ENCODE measurements around the gene ALPK3.

ALPK3 gene

DNA sequence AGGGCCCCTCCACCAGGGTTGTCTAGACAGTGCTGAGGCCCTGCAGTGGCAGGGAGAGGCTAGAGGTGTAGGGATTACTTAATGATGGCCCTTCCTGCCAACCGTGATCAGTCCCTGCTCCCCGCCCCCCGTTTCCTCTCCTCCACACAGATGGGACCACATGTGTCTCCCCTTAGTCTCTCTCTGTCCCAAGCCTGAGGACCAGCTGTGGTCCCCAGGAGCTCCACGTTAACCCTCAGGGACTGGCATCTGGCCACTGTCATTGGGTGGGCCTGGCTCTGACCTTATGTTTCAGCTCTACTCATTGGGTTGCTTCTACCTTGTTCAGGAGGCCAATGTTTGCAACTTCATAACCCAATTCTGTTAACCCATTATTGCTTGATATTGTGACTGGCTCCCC is 6.0 kb upstream of the ALPK3 start:
- H3K9me3 Mint-ChIP-seq = no peaks in the 10 kb centered on the region
- DNase-seq = no peak
- CTCF ChIA-PET = interaction anchor here (0.9 kb wide), 1 partner anchor 26 kb away, joined by 3 read pairs; no protein-coding TSS in a partner anchor
- H3K36me3 Mint-ChIP-seq = peaks cover 7% of the 10 kb centered on the region
- peaks cover 11% of the 10 kb centered on the region for H3K27me3 Mint-ChIP-seq
- peak overlapping the region; percentile 43 for H3K27ac Mint-ChIP-seq
- H3K4me3 Mint-ChIP-seq = no peak overlapping the region
- no peaks in the 10 kb centered on the region for H3K4me1 Mint-ChIP-seq

DNA sequence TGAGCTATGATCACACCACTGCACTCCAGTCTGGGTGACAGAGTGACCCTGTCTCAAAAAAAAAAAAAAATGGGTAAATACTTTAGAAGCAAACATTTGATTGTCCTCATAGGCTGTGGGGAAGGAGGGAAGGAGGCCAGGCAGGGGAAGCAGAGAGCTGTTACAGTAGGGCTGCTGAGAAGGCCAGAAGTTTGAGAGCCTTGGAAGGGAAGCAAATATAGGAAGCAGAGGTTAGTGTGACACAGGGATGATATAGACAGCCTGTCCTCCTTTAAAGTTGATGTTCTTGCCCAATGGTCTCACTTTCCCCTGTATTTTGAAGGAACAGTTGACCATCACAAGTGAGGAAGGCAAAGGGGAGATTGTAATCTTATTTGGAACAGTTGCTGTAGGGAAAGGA is 5.3 kb upstream of the ALPK3 start:
- peaks cover 7% of the 10 kb centered on the region for H3K36me3 Mint-ChIP-seq
- peaks cover 3% of the 10 kb centered on the region for H3K4me1 Mint-ChIP-seq
- CTCF ChIA-PET = no interaction called here
- no peak overlapping the region for H3K27ac Mint-ChIP-seq
- H3K9me3 Mint-ChIP-seq = no peaks in the 10 kb centered on the region
- H3K4me3 Mint-ChIP-seq = no peak overlapping the region
- no peak for DNase-seq
- peaks cover 17% of the 10 kb centered on the region for H3K27me3 Mint-ChIP-seq

DNA sequence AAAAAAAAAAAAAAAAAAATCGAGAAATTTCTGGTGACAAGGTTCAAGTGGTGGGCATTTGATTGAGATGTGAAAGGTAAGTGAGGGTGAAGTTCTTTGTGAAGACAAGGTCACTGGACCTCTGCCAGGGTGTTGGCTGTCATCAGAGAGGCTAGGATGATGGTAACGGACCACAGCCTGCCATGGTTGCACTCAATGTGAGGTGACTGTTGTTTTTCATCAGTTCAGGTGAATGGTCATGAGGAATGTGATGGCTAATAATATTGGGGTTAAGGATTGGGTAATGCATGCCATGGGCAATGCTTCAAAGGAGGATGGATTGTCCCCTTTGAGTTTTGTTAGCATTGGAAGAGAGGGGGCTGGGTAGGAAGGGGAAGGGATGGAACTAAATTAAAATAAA is 4.3 kb upstream of the ALPK3 start:
- peaks cover 5% of the 10 kb centered on the region for H3K4me1 Mint-ChIP-seq
- H3K27me3 Mint-ChIP-seq = peaks cover 22% of the 10 kb centered on the region
- no peaks in the 10 kb centered on the region for H3K9me3 Mint-ChIP-seq
- CTCF ChIA-PET = interaction anchor here (0.7 kb wide), 1 partner anchor 12 kb away, joined by 3 read pairs; no protein-coding TSS in a partner anchor
- H3K4me3 Mint-ChIP-seq = no peak overlapping the region
- DNase-seq = no peak
- H3K36me3 Mint-ChIP-seq = peaks cover 4% of the 10 kb centered on the region
- H3K27ac Mint-ChIP-seq = no peak overlapping the region

DNA sequence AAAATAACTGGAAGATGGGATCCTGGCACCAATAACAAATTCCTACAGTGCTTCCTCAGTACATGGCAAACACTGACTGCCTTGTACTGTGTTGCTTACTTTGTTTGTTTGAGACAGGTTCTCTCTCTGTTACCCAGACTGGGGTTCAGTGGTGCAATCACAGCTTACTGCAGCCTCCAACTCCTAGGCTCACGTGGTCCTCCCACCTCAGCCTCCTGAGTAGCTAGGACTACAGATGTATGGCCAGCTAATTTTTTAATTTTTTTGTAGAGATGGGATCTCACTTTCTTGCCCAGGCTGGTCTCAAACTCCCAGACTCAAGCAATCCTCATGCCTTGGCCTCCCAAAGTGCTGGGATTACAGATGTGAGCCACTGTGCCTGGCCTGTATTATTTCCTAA is 3.7 kb upstream of the ALPK3 start:
- no peak overlapping the region for H3K4me3 Mint-ChIP-seq
- peaks cover 11% of the 10 kb centered on the region for H3K4me1 Mint-ChIP-seq
- no peaks in the 10 kb centered on the region for H3K9me3 Mint-ChIP-seq
- peaks cover 28% of the 10 kb centered on the region for H3K27me3 Mint-ChIP-seq
- peaks cover 4% of the 10 kb centered on the region for H3K36me3 Mint-ChIP-seq
- no peak overlapping the region for H3K27ac Mint-ChIP-seq
- no peak for DNase-seq
- CTCF ChIA-PET = no interaction called here

DNA sequence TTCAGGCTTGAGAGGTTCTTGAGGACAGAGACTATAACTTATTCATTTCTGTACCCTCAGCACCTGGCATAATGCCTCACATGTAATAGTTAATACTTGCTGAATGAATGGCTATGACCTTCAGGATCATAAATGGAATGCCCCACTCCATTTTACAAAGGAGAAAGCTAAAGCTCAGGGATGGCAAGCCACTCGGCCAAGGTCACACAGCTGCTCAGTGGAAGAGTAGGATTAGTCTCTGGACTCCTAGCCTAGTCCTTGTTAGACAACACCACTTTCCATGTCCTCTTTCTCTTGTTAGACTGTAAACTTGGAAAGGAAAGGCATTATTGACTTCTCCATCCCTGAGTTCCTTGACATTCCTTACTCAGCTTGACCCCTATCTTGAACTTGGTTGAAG is 3.2 kb upstream of the ALPK3 start:
- Mint-ChIP-seq H3K36me3 (no peaks in the 10 kb centered on the region), H3K4me1 (peaks cover 12% of the 10 kb centered on the region), H3K27ac (peak overlapping the region; percentile 4), H3K27me3 (peaks cover 31% of the 10 kb centered on the region), H3K4me3 (no peak overlapping the region), H3K9me3 (no peaks in the 10 kb centered on the region)
- no peak for DNase-seq
- CTCF ChIA-PET = no interaction called here

DNA sequence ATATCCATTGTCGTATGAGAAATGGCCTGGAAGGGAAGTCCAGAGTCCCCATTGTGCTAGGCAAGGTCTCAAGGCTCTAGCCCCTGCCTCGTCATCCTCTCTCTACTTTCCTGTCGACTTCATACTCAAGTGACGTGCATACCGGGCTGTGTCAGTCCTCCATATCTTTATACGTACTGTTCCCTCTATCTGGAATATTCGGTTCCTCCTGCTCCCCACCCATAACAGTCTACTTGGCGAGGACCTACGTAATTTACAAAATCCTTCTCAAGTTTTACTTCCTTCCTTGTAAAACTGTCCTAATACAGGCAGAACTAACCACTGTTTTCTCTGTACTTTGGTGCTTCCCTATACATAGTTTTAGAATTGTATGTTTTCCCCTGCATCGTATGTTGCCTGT is 2.2 kb upstream of the ALPK3 start:
- DNase-seq = no peak
- H3K27ac Mint-ChIP-seq = no peak overlapping the region
- no peaks in the 10 kb centered on the region for H3K9me3 Mint-ChIP-seq
- no peaks in the 10 kb centered on the region for H3K36me3 Mint-ChIP-seq
- CTCF ChIA-PET = no interaction called here
- peaks cover 12% of the 10 kb centered on the region for H3K4me1 Mint-ChIP-seq
- peaks cover 39% of the 10 kb centered on the region for H3K27me3 Mint-ChIP-seq
- H3K4me3 Mint-ChIP-seq = no peak overlapping the region

DNA sequence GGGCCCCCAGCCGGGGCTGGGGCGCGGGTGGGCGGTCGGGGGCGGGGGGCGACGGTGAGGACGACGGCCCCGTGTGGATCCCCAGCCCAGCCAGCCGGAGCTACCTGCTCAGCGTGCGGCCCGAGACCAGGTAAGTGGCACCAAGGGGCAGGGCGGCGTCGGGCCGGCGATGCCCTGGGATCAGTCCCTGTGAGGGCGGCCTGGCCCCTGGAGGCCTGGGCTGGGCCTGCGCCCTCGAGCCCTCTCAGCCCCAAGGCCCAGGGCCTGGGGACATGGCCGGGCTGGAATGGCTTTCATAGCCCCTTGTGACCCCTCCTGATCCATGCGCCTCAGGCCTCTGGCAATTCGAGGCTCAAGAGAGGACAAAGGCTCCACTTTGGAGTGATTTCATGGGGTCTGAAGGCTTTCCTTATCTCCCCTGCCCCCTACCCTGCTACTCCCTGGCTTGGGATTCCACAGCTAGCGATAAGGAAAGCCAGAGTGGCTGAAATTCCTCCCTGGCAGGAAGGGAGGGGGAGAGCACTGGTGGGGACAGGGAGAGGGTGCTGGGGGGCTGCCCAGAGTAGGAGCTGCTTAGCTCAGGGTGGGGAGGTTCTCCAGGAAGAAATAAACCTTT is 418 bp downstream of the ALPK3 start:
- Mint-ChIP-seq H3K4me1 (peaks cover 12% of the 10 kb centered on the region), H3K27ac (no peak overlapping the region), H3K9me3 (no peaks in the 10 kb centered on the region), H3K36me3 (no peaks in the 10 kb centered on the region), H3K4me3 (no peak overlapping the region), H3K27me3 (peaks cover 44% of the 10 kb centered on the region)
- CTCF ChIA-PET = interaction anchor here (1.5 kb wide), 1 partner anchor 219 kb away, joined by 4 read pairs; no protein-coding TSS in a partner anchor
- DNase-seq = no peak

DNA sequence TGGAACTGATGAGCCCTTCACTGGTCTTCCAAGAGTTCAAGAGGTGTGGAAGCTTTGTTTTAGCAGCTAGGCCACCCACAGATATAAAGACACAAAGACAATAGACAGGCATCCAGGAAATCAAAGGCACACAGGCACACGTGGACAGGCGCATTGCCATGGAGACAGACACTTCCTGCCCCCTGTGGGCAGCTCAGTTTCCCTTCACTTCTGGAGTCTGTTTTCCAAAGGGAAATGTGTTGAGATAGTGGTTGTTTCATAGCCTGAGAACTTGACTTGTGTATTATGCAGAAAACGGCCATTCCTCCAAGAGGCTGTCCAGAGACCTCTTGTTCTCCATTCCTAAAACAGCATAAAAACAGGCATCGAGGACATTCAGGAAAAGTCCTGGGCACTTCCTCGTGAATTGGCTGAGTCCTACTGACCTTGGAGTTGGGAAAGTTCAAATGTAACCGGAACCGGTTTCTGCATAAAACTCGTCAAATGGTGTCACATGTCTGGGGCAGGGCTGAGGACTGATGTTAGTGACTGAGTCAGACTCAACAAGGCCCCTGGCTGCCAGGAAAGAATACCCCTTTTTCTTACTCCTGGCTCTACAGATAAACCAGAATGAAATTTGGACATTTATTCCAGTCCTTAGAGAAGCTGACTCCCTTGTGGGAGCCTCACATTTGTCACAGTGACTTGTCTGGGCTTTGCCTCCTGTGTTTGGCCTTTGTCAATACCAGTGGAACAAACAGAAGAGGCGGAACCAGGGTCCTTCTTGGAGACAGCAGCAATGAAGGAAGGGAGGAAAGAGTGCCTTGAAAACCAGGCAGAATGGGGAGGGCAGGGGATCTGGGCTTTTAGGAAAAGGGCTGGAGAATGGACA is 1.3 kb downstream of the ALPK3 start:
- peak; percentile 50 for DNase-seq
- no peak overlapping the region for H3K4me3 Mint-ChIP-seq
- peaks cover 12% of the 10 kb centered on the region for H3K4me1 Mint-ChIP-seq
- H3K27me3 Mint-ChIP-seq = peaks cover 48% of the 10 kb centered on the region
- H3K9me3 Mint-ChIP-seq = no peaks in the 10 kb centered on the region
- H3K36me3 Mint-ChIP-seq = no peaks in the 10 kb centered on the region
- CTCF ChIA-PET = interaction anchor here (1.0 to 2.0 kb wide), 3 partner anchors 9 to 220 kb away, joined by 3 to 5 read pairs (median 4); no protein-coding TSS in a partner anchor
- H3K27ac Mint-ChIP-seq = no peak overlapping the region

DNA sequence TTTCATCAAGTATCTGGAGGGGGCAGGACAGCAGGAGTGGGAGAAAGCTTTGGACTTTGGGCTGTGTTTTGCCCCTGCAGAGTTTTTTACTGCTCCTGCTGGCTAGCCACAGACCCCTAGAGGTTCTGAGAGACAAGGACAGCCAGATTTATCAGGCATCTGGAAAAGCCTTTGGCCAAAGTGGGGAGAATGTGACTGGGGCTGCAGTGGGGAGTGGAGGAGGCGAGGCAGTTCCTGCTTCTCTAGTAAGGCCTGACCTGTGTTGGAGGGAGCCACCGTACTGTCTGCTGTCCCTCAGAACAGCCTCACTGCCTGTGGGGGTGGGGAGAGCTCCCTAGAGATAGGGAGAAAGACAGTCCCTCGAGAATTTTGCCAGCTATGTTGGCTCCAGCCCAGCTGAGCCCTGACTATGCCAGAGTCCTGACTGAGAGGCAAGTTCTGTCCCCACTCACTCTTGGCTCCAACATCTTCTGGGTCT is 2.2 kb downstream of the ALPK3 start:
- CTCF ChIA-PET = interaction anchor here (1.0 to 2.0 kb wide), 3 partner anchors 8 to 232 kb away, joined by 3 to 5 read pairs (median 5); no protein-coding TSS in a partner anchor
- Mint-ChIP-seq H3K4me3 (no peak overlapping the region), H3K27ac (no peak overlapping the region), H3K4me1 (peaks cover 12% of the 10 kb centered on the region), H3K27me3 (peaks cover 48% of the 10 kb centered on the region), H3K36me3 (no peaks in the 10 kb centered on the region), H3K9me3 (no peaks in the 10 kb centered on the region)
- no peak for DNase-seq

DNA sequence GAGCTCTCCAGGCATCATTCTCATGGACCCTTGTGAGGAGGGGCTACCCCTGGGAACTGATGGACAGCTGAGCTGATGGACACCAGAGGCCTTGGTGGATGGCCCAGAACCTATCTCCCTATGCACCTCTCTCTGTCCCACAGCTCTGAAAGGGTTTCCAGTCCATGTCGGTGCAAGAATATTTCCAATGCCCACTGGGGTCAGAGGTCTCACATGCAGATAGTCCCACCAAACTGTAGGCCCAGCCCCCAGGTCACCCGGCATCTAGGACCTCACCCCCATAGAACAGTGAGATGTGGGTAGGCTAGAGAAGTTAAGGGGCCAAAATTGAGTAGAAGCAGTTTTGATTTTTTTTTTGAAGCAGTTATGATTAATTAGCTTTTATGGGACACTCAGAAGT is 2.6 kb downstream of the ALPK3 start:
- Mint-ChIP-seq H3K36me3 (no peaks in the 10 kb centered on the region), H3K9me3 (no peaks in the 10 kb centered on the region), H3K4me1 (peaks cover 12% of the 10 kb centered on the region), H3K27me3 (peaks cover 52% of the 10 kb centered on the region), H3K4me3 (no peak overlapping the region), H3K27ac (no peak overlapping the region)
- CTCF ChIA-PET = interaction anchor here (1.5 to 2.0 kb wide), 2 partner anchors 11 to 232 kb away, joined by 5 read pairs; no protein-coding TSS in a partner anchor
- DNase-seq = no peak

DNA sequence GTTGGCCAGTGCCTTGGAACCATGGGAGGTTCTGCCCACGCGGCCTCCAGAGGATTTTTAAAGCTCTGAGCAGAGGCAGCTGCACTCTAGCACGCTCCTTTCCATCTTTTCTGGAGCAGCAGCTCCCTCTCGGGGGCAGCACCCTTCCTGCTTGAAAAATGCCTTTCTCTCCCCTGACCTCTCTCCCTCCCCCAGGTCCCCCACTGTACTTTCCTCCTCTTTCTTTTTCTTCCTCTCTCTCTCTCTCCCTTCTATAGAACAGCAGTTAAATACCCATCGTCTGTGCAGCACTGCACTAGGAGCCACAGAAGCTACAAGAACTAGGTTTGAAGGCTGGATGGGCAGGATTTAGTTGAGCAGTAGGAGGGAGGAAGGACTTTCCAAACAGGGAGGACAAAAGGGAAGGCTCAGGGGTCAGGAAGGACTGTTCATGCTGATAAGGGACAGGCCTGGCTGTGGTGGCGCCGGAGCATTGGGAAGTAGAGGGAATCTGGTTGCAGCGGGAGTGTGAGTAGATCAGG is 4.4 kb downstream of the ALPK3 start:
- no peaks in the 10 kb centered on the region for H3K36me3 Mint-ChIP-seq
- H3K4me3 Mint-ChIP-seq = no peak overlapping the region
- no peak overlapping the region for H3K27ac Mint-ChIP-seq
- peaks cover 11% of the 10 kb centered on the region for H3K4me1 Mint-ChIP-seq
- DNase-seq = no peak
- CTCF ChIA-PET = interaction anchor here (1.2 kb wide), 1 partner anchor 13 kb away, joined by 3 read pairs; no protein-coding TSS in a partner anchor
- H3K27me3 Mint-ChIP-seq = peaks cover 43% of the 10 kb centered on the region
- H3K9me3 Mint-ChIP-seq = no peaks in the 10 kb centered on the region

DNA sequence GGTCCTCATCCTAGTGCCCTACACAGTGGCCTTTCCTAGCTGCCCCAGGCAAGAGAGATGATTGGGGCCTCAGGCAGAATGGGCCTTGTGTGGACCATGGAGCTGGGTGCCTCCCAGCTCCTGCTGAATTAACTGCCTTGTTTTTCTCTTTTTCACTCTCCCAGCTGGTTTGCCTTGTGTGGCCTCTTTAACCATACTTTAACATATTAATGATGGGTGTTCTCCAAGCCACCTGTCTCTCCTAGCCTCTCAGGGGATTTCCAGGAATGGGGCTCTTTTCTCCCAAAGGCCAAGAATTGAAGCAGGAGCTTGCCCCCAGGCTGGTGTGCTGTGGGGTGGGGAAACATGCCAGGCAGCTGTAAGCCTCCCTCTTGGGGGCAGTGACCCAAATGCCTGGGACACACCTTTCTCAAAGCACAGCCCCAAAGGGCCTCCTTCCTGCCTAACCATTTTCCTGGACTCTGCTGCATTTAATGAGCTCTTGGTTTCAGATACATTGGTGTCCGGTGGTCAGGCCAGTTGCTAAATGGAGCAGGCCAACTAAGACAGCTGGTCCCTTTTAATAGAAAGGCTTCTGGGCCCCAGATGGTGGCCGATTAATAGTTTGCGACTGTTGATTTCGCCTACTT is 5.6 kb downstream of the ALPK3 start:
- Mint-ChIP-seq H3K9me3 (no peaks in the 10 kb centered on the region), H3K27me3 (peaks cover 42% of the 10 kb centered on the region), H3K36me3 (no peaks in the 10 kb centered on the region), H3K4me1 (peaks cover 8% of the 10 kb centered on the region), H3K4me3 (no peak overlapping the region), H3K27ac (no peak overlapping the region)
- CTCF ChIA-PET = interaction anchor here (1.0 to 1.3 kb wide), 4 partner anchors 8 to 167 kb away, joined by 3 read pairs; no protein-coding TSS in a partner anchor
- DNase-seq = no peak

DNA sequence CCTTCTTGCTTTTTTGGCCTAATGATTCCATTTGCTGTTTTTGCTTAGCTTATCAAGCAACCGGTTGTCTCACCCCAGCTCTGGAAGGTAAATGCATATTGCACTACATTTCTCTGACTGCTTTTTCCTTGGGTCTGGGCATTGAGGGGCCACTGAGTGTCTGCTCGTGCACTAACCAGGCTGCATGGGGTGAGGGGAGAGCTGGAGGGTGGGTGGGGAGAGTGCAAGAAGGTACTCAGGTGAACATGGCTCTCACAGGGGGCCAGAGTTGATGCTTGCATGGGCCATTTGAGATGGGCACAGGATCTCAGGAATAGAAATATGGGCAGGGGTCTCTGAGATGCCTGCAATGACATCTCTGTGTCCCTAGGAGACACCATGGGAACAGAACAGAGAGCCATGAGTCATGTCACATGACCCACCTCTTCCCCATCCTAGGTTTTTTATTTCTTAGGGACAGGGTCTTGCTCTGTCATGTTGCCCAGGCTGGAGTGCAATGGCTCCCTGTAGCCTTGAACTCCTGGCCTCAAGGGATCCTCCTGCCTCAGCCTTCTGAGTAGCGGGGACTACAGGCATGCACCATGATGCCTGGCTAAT is 6.2 kb downstream of the ALPK3 start:
- CTCF ChIA-PET = interaction anchor here (1.2 to 1.3 kb wide), 3 partner anchors 22 to 167 kb away, joined by 3 to 4 read pairs (median 3); no protein-coding TSS in a partner anchor
- Mint-ChIP-seq H3K27me3 (peaks cover 36% of the 10 kb centered on the region), H3K4me1 (peaks cover 2% of the 10 kb centered on the region), H3K36me3 (no peaks in the 10 kb centered on the region), H3K4me3 (no peak overlapping the region), H3K9me3 (no peaks in the 10 kb centered on the region), H3K27ac (no peak overlapping the region)
- DNase-seq = no peak

All from activated naive CD4-positive, alpha-beta T cell treated with anti-CD3 and anti-CD28 coated beads, Interleukin-2, amount 10 ng/mL, durations not matched to agents 7 days and 5 days (primary cell).